WTC11 (cell line): ENCODE data around the gene BORCS6. TPM values are rescaled to one million over a fixed set of nuclear protein-coding genes. Genes with fewer than 3 reads are reported as not detected.
A peak's percentile ranks its signal among the peaks of the same experiment; 100 is the strongest.

Source experiments
- ATAC-seq: fragments of 200-7000 bp; cut with Tn5 transposase; 2 replicates; pipeline ENCODE4 v1.10.0; 2021; ENCODE audit warnings: mild to moderate bottlenecking, moderate library complexity
- CTCF ChIA-PET: fragments of 300-600 bp; sonication (Branson Sonifier 250); formaldehyde crosslinking; loops from one replicate; lab custom pipeline; 2021; ENCODE audit warnings: antibody characterized with exemption; lab: Charles Lee
- POLR2A ChIA-PET: fragments of 350-600 bp; sonication (Branson Sonifier 250); formaldehyde crosslinking; loops from one replicate; lab custom pipeline; 2021; ENCODE audit warnings: antibody characterized with exemption; lab: Charles Lee
- DNase-seq: peaks from one replicate; pipeline ENCODE4 v3.0.0; 2021; ENCODE audit warnings: low spot score
- H3K27ac Mint-ChIP-seq: 2 replicates; pipeline ENCODE4 v1.8.0; 2021; ENCODE audit warnings: mixed read lengths
- H3K27me3 Mint-ChIP-seq: 2 replicates; pipeline ENCODE4 v1.8.0; 2021; ENCODE audit warnings: low read depth, mild to moderate bottlenecking, moderate library complexity, mixed read lengths
- H3K36me3 Mint-ChIP-seq: 2 replicates; pipeline ENCODE4 v1.8.0; 2021; ENCODE audit warnings: mixed read lengths
- H3K4me1 Mint-ChIP-seq: 2 replicates; pipeline ENCODE4 v1.8.0; 2022; ENCODE audit warnings: mixed read lengths
- H3K4me3 Mint-ChIP-seq: 2 replicates; pipeline ENCODE4 v1.8.0; 2021; ENCODE audit warnings: mild to moderate bottlenecking, moderate library complexity, mixed read lengths
- H3K9me3 Mint-ChIP-seq: 2 replicates; pipeline ENCODE4 v1.8.0; 2021; ENCODE audit warnings: mixed read lengths
- ATF2 ChIP-seq: sonication (generic); formaldehyde crosslinking; IDR thresholded peaks from 2 replicates; pipeline ENCODE4 v1.8.1; 2022; ENCODE audit warnings: low read depth, missing genetic modification reagents, borderline replicate concordance
- E2F5 ChIP-seq: sonication (generic); formaldehyde crosslinking; IDR thresholded peaks from 2 replicates; pipeline ENCODE4 v1.8.1; 2022; ENCODE audit warnings: mild to moderate bottlenecking, moderate library complexity, missing genetic modification reagents
- ELF4 ChIP-seq: sonication (generic); formaldehyde crosslinking; IDR thresholded peaks from 2 replicates; pipeline ENCODE4 v1.8.1; 2022; ENCODE audit warnings: low read depth, mild to moderate bottlenecking, moderate library complexity, missing genetic modification reagents
- FOXP1 ChIP-seq: sonication (generic); formaldehyde crosslinking; IDR thresholded peaks from 2 replicates; pipeline ENCODE4 v1.8.0; 2022; ENCODE audit warnings: missing genetic modification reagents, mild to moderate bottlenecking, moderate library complexity, borderline replicate concordance
- FOXP4 ChIP-seq: sonication (generic); formaldehyde crosslinking; IDR thresholded peaks from 2 replicates; pipeline ENCODE4 v1.8.0; 2022; ENCODE audit warnings: mild to moderate bottlenecking, missing genetic modification reagents
- GABPB1 ChIP-seq: sonication (generic); formaldehyde crosslinking; IDR thresholded peaks from 2 replicates; pipeline ENCODE4 v1.8.1; 2023; ENCODE audit warnings: mild to moderate bottlenecking, missing genetic modification reagents
- GTF2I ChIP-seq: fragments of 250-450 bp; sonication (Bioruptor Pico); conservative IDR thresholded peaks from 2 replicates; pipeline ENCODE4 v1.4.0; 2021; ENCODE audit warnings: mild to moderate bottlenecking
- JUN ChIP-seq: sonication (generic); formaldehyde crosslinking; IDR thresholded peaks from 2 replicates; pipeline ENCODE4 v1.8.0; 2023; ENCODE audit warnings: mild to moderate bottlenecking, missing genetic modification reagents
- MYBL2 ChIP-seq: sonication (generic); formaldehyde crosslinking; IDR thresholded peaks from 2 replicates; pipeline ENCODE4 v1.8.1; 2023; ENCODE audit warnings: mild to moderate bottlenecking, moderate library complexity, missing genetic modification reagents
- NR1H2 ChIP-seq: sonication (generic); formaldehyde crosslinking; IDR thresholded peaks from 2 replicates; pipeline ENCODE4 v1.9.0; 2021; ENCODE audit warnings: mild to moderate bottlenecking, moderate library complexity, missing genetic modification reagents
- RORB ChIP-seq: fragments of 250-450 bp; sonication (Bioruptor Pico); IDR thresholded peaks from 2 replicates; pipeline ENCODE4 v1.9.0; 2021; ENCODE audit warnings: mild to moderate bottlenecking
- SMAD3 ChIP-seq: sonication (generic); formaldehyde crosslinking; IDR thresholded peaks from 2 replicates; pipeline ENCODE4 v1.8.0; 2022; ENCODE audit warnings: missing genetic modification reagents, mild to moderate bottlenecking, borderline replicate concordance
- SMAD4 ChIP-seq: sonication (generic); formaldehyde crosslinking; IDR thresholded peaks from 2 replicates; pipeline ENCODE4 v1.8.0; 2022; ENCODE audit warnings: mild to moderate bottlenecking, missing genetic modification reagents
- SOX15 ChIP-seq: fragments of 250-450 bp; sonication (Bioruptor Pico); IDR thresholded peaks from 2 replicates; pipeline ENCODE4 v1.9.0; 2021; ENCODE audit warnings: mild to moderate bottlenecking
- TCF7 ChIP-seq: sonication (generic); formaldehyde crosslinking; IDR thresholded peaks from 2 replicates; pipeline ENCODE4 v1.8.0; 2022; ENCODE audit warnings: mild to moderate bottlenecking, low read depth, missing genetic modification reagents, moderate library complexity
- TEAD1 ChIP-seq: sonication (generic); formaldehyde crosslinking; IDR thresholded peaks from 2 replicates; pipeline ENCODE4 v1.8.0; 2022; ENCODE audit warnings: mild to moderate bottlenecking, missing genetic modification reagents
- USF2 ChIP-seq: sonication (generic); formaldehyde crosslinking; IDR thresholded peaks from 2 replicates; pipeline ENCODE4 v1.8.1; 2023; ENCODE audit warnings: mild to moderate bottlenecking, missing genetic modification reagents, moderate library complexity
- ZNF232 ChIP-seq: sonication (generic); formaldehyde crosslinking; IDR thresholded peaks from 2 replicates; pipeline ENCODE4 v1.8.0; 2022; ENCODE audit warnings: mild to moderate bottlenecking, missing genetic modification reagents
- ZNF396 ChIP-seq: fragments of 250-450 bp; sonication (Bioruptor Pico); IDR thresholded peaks from 2 replicates; pipeline ENCODE4 v1.8.0; 2021; ENCODE audit warnings: mild to moderate bottlenecking, moderate library complexity, borderline replicate concordance
- ZNF416 ChIP-seq: fragments of 250-450 bp; sonication (Bioruptor Pico); IDR thresholded peaks from 2 replicates; pipeline ENCODE4 v1.9.0; 2021; ENCODE audit warnings: mild to moderate bottlenecking, inconsistent platforms
- ZNF423 ChIP-seq: fragments of 250-450 bp; sonication (Bioruptor Pico); IDR thresholded peaks from 2 replicates; pipeline ENCODE4 v2.1.2; 2022; ENCODE audit warnings: mild to moderate bottlenecking, moderate library complexity
- ZNF425 ChIP-seq: fragments of 250-450 bp; sonication (Bioruptor Pico); conservative IDR thresholded peaks from 2 replicates; pipeline ENCODE4 v1.9.0; 2021; ENCODE audit warnings: mild to moderate bottlenecking
- ZNF671 ChIP-seq: fragments of 250-450 bp; sonication (Bioruptor Pico); IDR thresholded peaks from 2 replicates; pipeline ENCODE4 v1.8.0; 2021; ENCODE audit warnings: mild to moderate bottlenecking
- total RNA-seq: library from RNA; stranded (reverse); gene quantifications from 3 replicates; pipeline ENCODE4 v1.2.3, GENCODE V29; 2021
- TF ChIP-seq, protein P1 (sequence below): sonication (generic); formaldehyde crosslinking; IDR thresholded peaks from 2 replicates; pipeline ENCODE4 v1.8.1; 2023; ENCODE audit warnings: mild to moderate bottlenecking, missing genetic modification reagents

Gene BORCS6
- total RNA-seq, 1 experiment from 2014 or later: 5.6 TPM

- Mint-ChIP-seq H3K27me3 (peaks cover 3% of the 10 kb centered on the region; the same call in 1 of the 2 replicates), H3K4me3 (no peak overlapping the region), H3K27ac (peak overlapping the region; percentile 94), H3K4me1 (peaks cover 42% of the 10 kb centered on the region), H3K9me3 (no peaks in the 10 kb centered on the region), H3K36me3 (peaks cover 8% of the 10 kb centered on the region)
- POLR2A ChIA-PET: interaction anchor here (0.7 kb wide), 1 partner anchor 100 kb away, joined by 6 read pairs; no protein-coding TSS in a partner anchor
- ATAC-seq (no peak), DNase-seq (no peak)
- TF ChIP-seq GTF2I (CRISPR knock-in tag) (no peak), ZNF425 (no peak), TCF7 (CRISPR knock-in tag) (no peak), FOXP1 (CRISPR knock-in tag) (no peak), ELF4 (no peak), ZNF423 (CRISPR knock-in tag) (no peak), SOX15 (no peak), RORB (no peak), GABPB1 (CRISPR knock-in tag) (no peak), TEAD1 (CRISPR knock-in tag) (no peak), FOXP4 (CRISPR knock-in tag) (no peak), ATF2 (no peak)
- TF ChIP-seq, protein P1, sequence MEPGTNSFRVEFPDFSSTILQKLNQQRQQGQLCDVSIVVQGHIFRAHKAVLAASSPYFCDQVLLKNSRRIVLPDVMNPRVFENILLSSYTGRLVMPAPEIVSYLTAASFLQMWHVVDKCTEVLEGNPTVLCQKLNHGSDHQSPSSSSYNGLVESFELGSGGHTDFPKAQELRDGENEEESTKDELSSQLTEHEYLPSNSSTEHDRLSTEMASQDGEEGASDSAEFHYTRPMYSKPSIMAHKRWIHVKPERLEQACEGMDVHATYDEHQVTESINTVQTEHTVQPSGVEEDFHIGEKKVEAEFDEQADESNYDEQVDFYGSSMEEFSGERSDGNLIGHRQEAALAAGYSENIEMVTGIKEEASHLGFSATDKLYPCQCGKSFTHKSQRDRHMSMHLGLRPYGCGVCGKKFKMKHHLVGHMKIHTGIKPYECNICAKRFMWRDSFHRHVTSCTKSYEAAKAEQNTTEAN: no peak
- CTCF ChIA-PET: interaction anchor here (0.6 to 1.4 kb wide), 3 partner anchors 10 to 81 kb away, joined by 3 to 5 read pairs (median 3); no protein-coding TSS in a partner anchor
Measured at GRCh38 chr17:8160224-8160577, 29.8 kb downstream of the BORCS6 start.

GRCh38 chr17:8159459-8160223 lies 30.3 kb downstream of the BORCS6 start:
- no peak for ATAC-seq
- peaks cover 36% of the 10 kb centered on the region for H3K4me1 Mint-ChIP-seq
- no peak overlapping the region for H3K4me3 Mint-ChIP-seq
- H3K27ac Mint-ChIP-seq: peak overlapping the region; percentile 86
- peaks cover 3% of the 10 kb centered on the region; the same call in 1 of the 2 replicates for H3K27me3 Mint-ChIP-seq
- no peaks in the 10 kb centered on the region for H3K9me3 Mint-ChIP-seq
- ChIA-PET POLR2A (no interaction called here), CTCF (interaction anchor here (1.2 to 2.2 kb wide), 5 partner anchors 21 to 86 kb away, joined by 3 to 13 read pairs (median 7); partner anchors contain the start of genes ALOXE3 and HES7)
- DNase-seq: no peak
- H3K36me3 Mint-ChIP-seq: peaks cover 8% of the 10 kb centered on the region
- TF ChIP-seq SMAD4 (CRISPR knock-in tag): no peak
- no peak for TF ChIP-seq ZNF416 (CRISPR knock-in tag)
- TF ChIP-seq ZNF671: no peak
- no peak for TF ChIP-seq ATF2
- TF ChIP-seq USF2 (CRISPR knock-in tag): no peak
- TF ChIP-seq NR1H2 (CRISPR knock-in tag): no peak
- TF ChIP-seq JUN (CRISPR knock-in tag): no peak
- TF ChIP-seq ZNF396 (CRISPR knock-in tag): no peak
- TF ChIP-seq MYBL2 (CRISPR knock-in tag): no peak
- no peak for TF ChIP-seq ZNF232 (CRISPR knock-in tag)
- no peak for TF ChIP-seq E2F5 (CRISPR knock-in tag)
- no peak for TF ChIP-seq SMAD3
